Activated CD4-positive, alpha-beta T cell treated with anti-CD3 and anti-CD28 coated beads for 36 hours (primary cell): ENCODE results near the gene TMEM192. TPM values are rescaled to one million over a fixed set of nuclear protein-coding genes. Genes with fewer than 3 reads are reported as not detected.

Source experiments
- ATAC-seq: fragments of 200-7000 bp; cut with Tn5 transposase; one replicate; pipeline ENCODE4 v1.10.0; 2021; ENCODE audit warnings: mild to moderate bottlenecking, moderate library complexity
- CTCF ChIA-PET: fragments of 350-600 bp; sonication (Branson Sonifier 250); formaldehyde crosslinking; loops from one replicate; lab custom pipeline; 2021; ENCODE audit warnings: antibody characterized with exemption; lab: Charles Lee
- POLR2A ChIA-PET: fragments of 350-600 bp; sonication (Branson Sonifier 250); formaldehyde crosslinking; loops from one replicate; lab custom pipeline; 2021; ENCODE audit warnings: antibody characterized with exemption, inconsistent platforms; lab: Charles Lee
- DNase-seq: peaks from one replicate; pipeline ENCODE4 v3.0.0-alpha.2; 2020
- H3K27ac Mint-ChIP-seq: one replicate; pipeline ENCODE4 v1.8.0; 2021; ENCODE audit warnings: mixed read lengths
- H3K27me3 Mint-ChIP-seq: one replicate; pipeline ENCODE4 v1.8.0; 2021; ENCODE audit warnings: mixed read lengths
- H3K36me3 Mint-ChIP-seq: one replicate; pipeline ENCODE4 v1.8.0; 2021; ENCODE audit warnings: low read depth, mixed read lengths
- H3K4me1 Mint-ChIP-seq: one replicate; pipeline ENCODE4 v1.8.0; 2021; ENCODE audit warnings: mixed read lengths
- H3K4me3 Mint-ChIP-seq: one replicate; pipeline ENCODE4 v1.8.0; 2021; ENCODE audit warnings: mild to moderate bottlenecking, moderate library complexity, mixed read lengths
- H3K9me3 Mint-ChIP-seq: one replicate; pipeline ENCODE4 v1.8.0; 2021; ENCODE audit warnings: low read depth, mixed read lengths
- intact Hi-C, 2 experiments: fragments of 100-400 bp; cut with DNase I in 1 of 2; cut with micrococcal nuclease in 1 of 2; formaldehyde crosslinking; loops; one replicate each; pipeline versions ENCODE4 v1.14.2 to v1.15.1; 2022 to 2024; cut with DNase I, micrococcal nuclease
- total RNA-seq, 2 experiments: library from RNA; stranded (reverse); gene quantifications; one replicate each; pipeline ENCODE4 v1.2.3, GENCODE V29; 2021

The TMEM192 gene
- 1 to 10 TPM; 8.8 TPM for total RNA-seq

DNA sequence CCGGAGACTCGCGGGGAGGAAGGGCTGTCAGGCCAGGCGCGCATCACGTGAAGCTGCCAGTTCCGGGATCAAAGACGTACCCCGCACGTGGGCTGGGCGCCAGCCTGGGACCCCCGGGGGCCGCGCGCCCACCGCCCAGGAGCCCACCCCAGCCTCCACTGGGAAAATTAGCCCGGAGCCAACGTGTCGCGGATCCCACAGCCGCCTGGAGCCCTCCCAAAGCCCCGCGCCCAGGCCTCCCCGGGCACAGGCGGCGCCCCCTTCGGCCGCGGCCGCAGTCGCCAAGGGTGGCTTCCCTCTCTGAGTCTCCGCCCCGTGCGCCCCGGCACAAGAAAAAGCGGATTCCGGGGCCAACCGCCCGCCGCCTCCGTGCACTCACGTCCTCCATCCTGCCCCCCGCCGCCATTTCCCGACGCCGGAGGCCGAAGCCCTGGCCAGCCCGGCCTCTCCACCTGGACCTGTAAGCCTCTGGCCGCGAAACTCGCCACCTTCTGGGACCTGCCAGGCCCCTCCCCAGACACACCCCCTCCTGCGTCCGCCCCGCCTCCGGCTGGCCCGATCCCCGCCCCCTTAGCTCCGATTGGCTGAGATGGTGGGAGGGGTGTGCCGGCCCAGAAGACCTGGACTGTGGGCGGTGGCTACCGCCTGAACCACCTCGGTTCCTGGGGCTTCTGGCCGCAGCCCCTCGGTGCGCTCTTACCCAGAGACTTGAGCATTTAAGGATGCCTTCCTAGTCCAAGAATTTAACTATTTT, at the start of gene TMEM192:
TMEM192 (minus strand) TSS at position 493 of the 754 bp plus-strand sequence; CDS start at position 406, 87 bp downstream.
- H3K9me3 Mint-ChIP-seq = no peaks in the 10 kb centered on the region
- peak within 1 kb of the TSS; percentile 94 for H3K4me3 Mint-ChIP-seq
- ChIA-PET POLR2A (interaction anchor here (0.6 to 1.1 kb wide), 2 partner anchors 215 to 231 kb away, joined by 5 read pairs; partner anchors contain the start of gene MSMO1), CTCF (interaction anchor here (0.6 to 2.5 kb wide), 26 partner anchors 8 to 1618 kb away, joined by 3 to 26 read pairs (median 4); partner anchors contain the start of genes MSMO1 and TMA16)
- ATAC-seq = peak; percentile 97
- intact Hi-C loops = loop anchor here (1.0 to 10.0 kb wide), 7 partner anchors 94 to 1945 kb away; partner anchors contain the start of genes KLHL2 (in 2 of the 2), MSMO1 (in 2 of the 2), NAF1 (in 1 of the 2) and TMA16 (in 1 of the 2)
- no peaks in the 10 kb centered on the region for H3K27me3 Mint-ChIP-seq
- H3K27ac Mint-ChIP-seq = peak within 1 kb of the TSS; percentile 88
- peaks cover 4% of the 10 kb centered on the region for H3K36me3 Mint-ChIP-seq
- peak; percentile 95 for DNase-seq
- H3K4me1 Mint-ChIP-seq = peaks cover 17% of the 10 kb centered on the region

DNA sequence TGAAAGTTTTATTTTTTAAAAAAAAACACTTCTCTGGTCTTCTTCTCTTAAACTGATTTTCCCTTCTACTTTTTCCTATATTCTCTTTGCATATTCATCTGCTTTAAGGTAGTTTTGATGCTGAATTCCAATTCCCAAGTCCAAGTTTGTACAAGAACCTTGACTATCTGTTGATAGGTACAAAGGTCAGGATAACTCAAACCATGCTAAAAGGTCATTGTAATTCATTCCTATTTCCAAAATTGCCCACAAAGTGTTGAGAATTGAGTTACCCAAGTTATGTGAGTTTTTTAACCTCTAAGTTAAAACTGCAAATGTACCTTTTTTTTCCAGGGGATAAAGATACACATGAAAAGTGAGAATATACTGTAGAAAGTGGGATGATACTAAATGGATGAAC, 46.1 kb upstream of the TMEM192 start:
- intact Hi-C loops = no loop called here
- Mint-ChIP-seq H3K9me3 (peaks cover 12% of the 10 kb centered on the region), H3K4me3 (no peak overlapping the region), H3K27ac (no peak overlapping the region), H3K36me3 (no peaks in the 10 kb centered on the region), H3K4me1 (no peaks in the 10 kb centered on the region), H3K27me3 (peaks cover 15% of the 10 kb centered on the region)
- POLR2A ChIA-PET = no interaction called here
- no peak for DNase-seq
- CTCF ChIA-PET = no interaction called here
- no peak for ATAC-seq

GRCh38 chr4:165156906-165157305, 44.2 kb upstream of the TMEM192 start:
- DNase-seq (no peak), ATAC-seq (no peak)
- peaks cover 12% of the 10 kb centered on the region for H3K9me3 Mint-ChIP-seq
- intact Hi-C loops = no loop called here
- ChIA-PET POLR2A (no interaction called here), CTCF (no interaction called here)
- H3K27me3 Mint-ChIP-seq = peaks cover 14% of the 10 kb centered on the region
- H3K36me3 Mint-ChIP-seq = no peaks in the 10 kb centered on the region
- H3K4me1 Mint-ChIP-seq = no peaks in the 10 kb centered on the region
- H3K4me3 Mint-ChIP-seq = no peak overlapping the region
- no peak overlapping the region for H3K27ac Mint-ChIP-seq

DNA sequence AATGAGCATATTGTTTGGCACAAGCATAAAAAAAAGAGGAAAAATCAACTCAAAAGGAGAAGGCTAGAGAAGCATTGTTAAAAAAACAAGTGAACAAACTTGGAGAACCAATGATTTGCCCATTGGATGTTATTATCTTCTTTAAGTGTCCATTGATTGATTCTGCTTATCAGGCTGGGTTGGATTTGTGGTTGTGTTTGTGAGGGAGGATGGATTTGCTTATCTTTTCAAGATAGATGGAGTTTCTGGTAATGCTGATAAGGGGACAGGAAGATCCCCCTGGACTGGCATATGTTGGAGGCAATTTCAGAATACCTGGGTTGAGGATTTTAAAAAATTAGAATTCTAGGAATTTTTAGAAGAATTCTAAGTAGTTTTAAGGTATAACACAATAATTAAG, 41.8 kb upstream of the TMEM192 start:
- peaks cover 22% of the 10 kb centered on the region for H3K27me3 Mint-ChIP-seq
- POLR2A ChIA-PET = no interaction called here
- DNase-seq (no peak), ATAC-seq (no peak)
- peaks cover 12% of the 10 kb centered on the region for H3K9me3 Mint-ChIP-seq
- H3K27ac Mint-ChIP-seq = no peak overlapping the region
- no peaks in the 10 kb centered on the region for H3K36me3 Mint-ChIP-seq
- intact Hi-C loops = no loop called here
- no peaks in the 10 kb centered on the region for H3K4me1 Mint-ChIP-seq
- CTCF ChIA-PET = no interaction called here
- H3K4me3 Mint-ChIP-seq = no peak overlapping the region

DNA sequence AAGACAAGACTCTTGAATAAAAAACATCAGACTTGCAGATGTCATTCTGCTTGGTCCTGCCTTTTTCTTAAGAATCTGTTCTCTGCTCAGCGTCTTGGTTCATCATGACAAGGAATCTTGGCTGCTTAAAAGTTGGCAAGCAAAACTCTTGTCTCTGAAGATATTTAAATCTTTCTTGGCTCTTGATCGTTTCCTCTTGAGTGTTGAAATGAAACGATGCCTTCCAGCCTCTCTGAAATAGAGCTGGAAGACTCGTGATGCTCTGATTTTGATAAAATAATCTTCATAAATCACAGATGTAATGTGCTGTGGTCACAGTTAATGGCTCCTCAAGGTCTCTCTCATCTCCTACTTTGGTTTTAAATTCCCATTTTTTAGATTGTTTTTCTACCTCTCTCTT, 39.9 kb upstream of the TMEM192 start:
- Mint-ChIP-seq H3K27me3 (peaks cover 22% of the 10 kb centered on the region), H3K9me3 (peaks cover 12% of the 10 kb centered on the region), H3K4me3 (no peak overlapping the region), H3K4me1 (no peaks in the 10 kb centered on the region), H3K36me3 (no peaks in the 10 kb centered on the region), H3K27ac (no peak overlapping the region)
- ATAC-seq (no peak), DNase-seq (no peak)
- CTCF ChIA-PET = no interaction called here
- intact Hi-C loops = no loop called here
- POLR2A ChIA-PET = no interaction called here

DNA sequence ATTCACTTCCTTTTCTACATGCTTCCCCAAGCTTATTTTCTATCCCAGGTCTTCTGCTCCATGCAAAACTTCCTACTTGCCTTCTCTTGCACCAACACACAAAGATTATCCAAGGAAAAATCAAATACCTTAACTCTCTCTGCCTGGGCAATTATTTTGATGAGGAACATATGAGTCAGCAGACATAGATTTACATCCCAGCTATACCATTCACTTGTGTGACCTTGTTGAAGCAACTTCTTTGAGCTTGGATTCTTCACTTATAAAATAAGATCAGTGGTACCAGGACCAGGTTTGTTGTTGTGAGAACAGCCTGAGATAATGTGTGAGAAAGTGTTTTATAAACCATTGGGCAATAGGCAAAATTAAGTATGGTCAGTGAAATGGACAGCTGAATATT, 39.1 kb upstream of the TMEM192 start:
- Mint-ChIP-seq H3K36me3 (no peaks in the 10 kb centered on the region), H3K4me3 (no peak overlapping the region), H3K27me3 (peaks cover 16% of the 10 kb centered on the region), H3K4me1 (no peaks in the 10 kb centered on the region), H3K9me3 (peaks cover 4% of the 10 kb centered on the region), H3K27ac (no peak overlapping the region)
- CTCF ChIA-PET = interaction anchor here (0.6 to 0.9 kb wide), 2 partner anchors 21 to 350 kb away, joined by 3 read pairs; no protein-coding TSS in a partner anchor
- ATAC-seq (no peak), DNase-seq (no peak)
- intact Hi-C loops = no loop called here
- POLR2A ChIA-PET = no interaction called here

DNA sequence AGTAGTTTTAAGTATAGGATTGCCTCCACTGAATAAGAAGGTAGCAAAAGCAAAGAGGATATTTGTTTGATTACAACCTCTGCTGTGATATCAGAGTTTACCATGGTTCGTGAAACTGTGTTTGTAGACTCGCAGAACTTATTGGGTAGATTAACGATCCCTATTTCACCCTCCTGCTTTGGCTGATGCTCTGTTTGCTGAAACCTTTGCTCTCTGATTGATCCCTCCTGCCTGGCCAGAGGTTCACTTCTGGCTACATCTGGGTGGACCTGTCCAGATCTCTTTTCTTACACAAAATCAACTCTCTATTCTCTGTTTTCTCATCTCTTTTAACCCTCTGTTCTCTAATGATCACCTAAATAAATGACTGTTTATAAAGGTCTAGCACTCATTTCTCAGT, 37.9 kb upstream of the TMEM192 start:
- ATAC-seq (no peak), DNase-seq (no peak)
- POLR2A ChIA-PET = no interaction called here
- no peaks in the 10 kb centered on the region for H3K36me3 Mint-ChIP-seq
- no peak overlapping the region for H3K27ac Mint-ChIP-seq
- intact Hi-C loops = no loop called here
- H3K9me3 Mint-ChIP-seq = no peaks in the 10 kb centered on the region
- peaks cover 13% of the 10 kb centered on the region for H3K27me3 Mint-ChIP-seq
- no peak overlapping the region for H3K4me3 Mint-ChIP-seq
- no peaks in the 10 kb centered on the region for H3K4me1 Mint-ChIP-seq
- CTCF ChIA-PET = no interaction called here

GRCh38 chr4:165138843-165139242, 26.2 kb upstream of the TMEM192 start:
- ChIA-PET CTCF (interaction anchor here (0.6 to 0.7 kb wide), 2 partner anchors 204 to 407 kb away, joined by 3 read pairs; no protein-coding TSS in a partner anchor), POLR2A (interaction anchor here (0.6 kb wide), 1 partner anchor 296 kb away, joined by 5 read pairs; no protein-coding TSS in a partner anchor)
- no peaks in the 10 kb centered on the region for H3K36me3 Mint-ChIP-seq
- H3K9me3 Mint-ChIP-seq = peaks cover 4% of the 10 kb centered on the region
- H3K27me3 Mint-ChIP-seq = no peaks in the 10 kb centered on the region
- H3K4me1 Mint-ChIP-seq = no peaks in the 10 kb centered on the region
- no peak overlapping the region for H3K4me3 Mint-ChIP-seq
- intact Hi-C loops = loop anchor here in 1 of 2 experiments (10.0 kb wide), 1 partner anchor 956 kb away; no protein-coding TSS in a partner anchor
- DNase-seq (no peak), ATAC-seq (no peak)
- H3K27ac Mint-ChIP-seq = no peak overlapping the region

DNA sequence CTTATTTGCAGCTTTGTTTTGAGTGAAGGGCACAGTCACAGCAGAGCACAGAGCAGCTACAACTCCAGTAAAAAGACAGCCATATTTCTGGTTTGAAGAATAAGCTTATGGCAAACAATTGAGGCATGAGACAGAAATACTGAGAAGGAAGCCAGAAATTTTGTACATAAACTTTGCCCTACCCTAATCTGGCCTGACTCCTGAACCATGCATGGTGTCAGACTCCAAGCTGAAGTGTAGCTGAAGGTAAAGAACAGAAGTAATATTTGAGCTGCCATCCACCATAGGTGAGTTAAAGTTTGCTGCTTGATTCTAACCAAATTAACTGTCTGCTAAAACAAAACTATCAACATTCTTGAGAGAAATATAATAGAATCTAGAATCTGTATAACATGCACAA, 24.5 kb upstream of the TMEM192 start:
- Mint-ChIP-seq H3K9me3 (peaks cover 4% of the 10 kb centered on the region), H3K4me1 (peaks cover 3% of the 10 kb centered on the region), H3K36me3 (no peaks in the 10 kb centered on the region), H3K27ac (no peak overlapping the region), H3K27me3 (peaks cover 6% of the 10 kb centered on the region), H3K4me3 (no peak overlapping the region)
- intact Hi-C loops = loop anchor here in 1 of 2 experiments (10.0 kb wide), 1 partner anchor 958 kb away; no protein-coding TSS in a partner anchor
- ATAC-seq (no peak), DNase-seq (no peak)
- ChIA-PET POLR2A (interaction anchor here (0.6 kb wide), 1 partner anchor 107 kb away, joined by 3 read pairs; no protein-coding TSS in a partner anchor), CTCF (interaction anchor here (0.9 to 1.5 kb wide), 3 partner anchors 24 to 327 kb away, joined by 3 to 6 read pairs (median 4); partner anchors contain the start of gene TMEM192)

GRCh38 chr4:165136529-165136928, 23.9 kb upstream of the TMEM192 start:
- intact Hi-C loops = loop anchor here in 1 of 2 experiments (10.0 kb wide), 1 partner anchor 958 kb away; no protein-coding TSS in a partner anchor
- Mint-ChIP-seq H3K4me1 (peaks cover 3% of the 10 kb centered on the region), H3K27me3 (peaks cover 6% of the 10 kb centered on the region), H3K4me3 (no peak overlapping the region), H3K27ac (no peak overlapping the region), H3K9me3 (peaks cover 4% of the 10 kb centered on the region), H3K36me3 (no peaks in the 10 kb centered on the region)
- ChIA-PET CTCF (interaction anchor here (1.5 kb wide), 1 partner anchor 24 kb away, joined by 6 read pairs; the partner anchor contains the start of gene TMEM192), POLR2A (interaction anchor here (0.6 kb wide), 1 partner anchor 107 kb away, joined by 3 read pairs; no protein-coding TSS in a partner anchor)
- no peak for ATAC-seq
- DNase-seq = no peak

DNA sequence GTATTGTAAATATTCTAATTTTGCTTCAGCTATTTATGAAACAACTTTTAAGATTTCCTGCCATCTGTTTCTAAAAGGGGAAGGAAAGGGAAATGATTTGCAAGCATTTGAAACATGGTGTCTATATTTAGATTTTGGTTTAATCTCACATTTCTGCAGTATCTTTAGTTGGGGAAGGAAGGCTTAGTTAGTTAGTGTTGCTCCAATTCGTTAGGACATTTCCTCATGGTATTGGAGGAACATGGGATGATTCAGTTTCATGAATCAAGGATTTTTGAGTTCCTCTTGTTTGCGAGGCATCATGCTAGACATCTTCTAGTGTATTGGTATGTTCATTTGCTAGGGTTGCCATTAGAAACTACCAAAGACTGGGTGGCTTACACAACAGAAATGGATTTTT, 20.5 kb upstream of the TMEM192 start:
- ChIA-PET POLR2A (no interaction called here), CTCF (interaction anchor here (0.7 to 3.9 kb wide), 9 partner anchors 12 to 332 kb away, joined by 3 to 69 read pairs (median 6); partner anchors contain the start of gene TMEM192)
- DNase-seq (no peak), ATAC-seq (no peak)
- H3K4me1 Mint-ChIP-seq = peaks cover 3% of the 10 kb centered on the region
- no peak overlapping the region for H3K4me3 Mint-ChIP-seq
- peaks cover 4% of the 10 kb centered on the region for H3K9me3 Mint-ChIP-seq
- no peak overlapping the region for H3K27ac Mint-ChIP-seq
- no peaks in the 10 kb centered on the region for H3K36me3 Mint-ChIP-seq
- H3K27me3 Mint-ChIP-seq = peaks cover 6% of the 10 kb centered on the region
- intact Hi-C loops = loop anchor here (5.0 to 10.0 kb wide), 2 partner anchors 194 to 962 kb away; partner anchors contain the start of gene MSMO1 (in 2 of the 2)
